Peyer's patch (tissue), 4 donors: ENCODE measurements around the gene ASCL5.

ENCODE experiments used
- POLR2A ChIP-seq, 2 donors: fragments of 450-650 bp; IDR thresholded peaks; one replicate each; pipeline ENCODE4 v1.5.1; 2017; ENCODE audit warnings: antibody characterized with exemption in 2 of 2, mild to moderate bottlenecking in 2 of 2, moderate library complexity in 2 of 2
- TF ChIP-seq, protein P1 (sequence below), 6 experiments: fragments of 450-650 bp in 4 of 6; fragments of 200-600 bp in 2 of 6; sonication (generic) in 1 of 6; IDR thresholded peaks; one replicate each; pipeline ENCODE4 v1.5.1; 2017 to 2019; ENCODE audit warnings: antibody characterized with exemption in 6 of 6, mild to moderate bottlenecking in 3 of 6, moderate library complexity in 1 of 6

DNA sequence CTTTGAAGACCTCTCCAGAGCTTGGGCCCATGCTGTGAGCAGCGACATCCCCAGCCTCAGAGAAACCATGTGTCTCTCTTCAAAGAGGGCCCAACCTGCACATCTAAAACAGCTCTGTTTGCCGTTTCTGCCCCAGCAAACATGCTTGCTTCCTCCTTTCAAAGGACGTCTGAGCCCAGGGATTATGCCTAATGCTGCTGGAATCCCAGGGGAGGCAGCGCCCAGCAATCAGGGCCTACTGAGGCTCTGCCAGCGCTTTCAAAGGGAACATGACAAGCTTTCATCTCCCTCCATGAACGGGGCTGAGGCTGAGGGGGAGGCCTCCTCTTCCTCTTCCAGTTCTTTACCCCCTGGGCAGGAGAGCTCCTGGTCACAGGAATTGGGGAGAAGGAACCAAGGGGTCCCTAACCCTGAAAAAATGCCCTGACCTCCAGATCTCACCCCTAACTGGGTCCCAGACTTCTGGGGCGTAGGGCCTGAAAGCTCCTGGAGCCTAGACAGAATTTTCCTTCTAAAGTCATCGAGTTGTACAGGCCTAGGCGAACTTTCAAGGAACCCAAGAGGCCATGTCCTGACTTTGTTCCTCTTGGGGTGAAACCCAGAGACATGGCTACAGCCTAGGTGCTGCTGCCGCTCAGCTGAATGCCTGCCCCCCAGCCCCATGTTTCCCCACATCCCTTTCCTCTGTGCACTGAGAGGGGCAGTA, 13.4 kb upstream of the ASCL5 start:
- no peak for TF ChIP-seq POLR2A (IDR thresholded peaks at IDR 0.05)
- TF ChIP-seq, protein P1, sequence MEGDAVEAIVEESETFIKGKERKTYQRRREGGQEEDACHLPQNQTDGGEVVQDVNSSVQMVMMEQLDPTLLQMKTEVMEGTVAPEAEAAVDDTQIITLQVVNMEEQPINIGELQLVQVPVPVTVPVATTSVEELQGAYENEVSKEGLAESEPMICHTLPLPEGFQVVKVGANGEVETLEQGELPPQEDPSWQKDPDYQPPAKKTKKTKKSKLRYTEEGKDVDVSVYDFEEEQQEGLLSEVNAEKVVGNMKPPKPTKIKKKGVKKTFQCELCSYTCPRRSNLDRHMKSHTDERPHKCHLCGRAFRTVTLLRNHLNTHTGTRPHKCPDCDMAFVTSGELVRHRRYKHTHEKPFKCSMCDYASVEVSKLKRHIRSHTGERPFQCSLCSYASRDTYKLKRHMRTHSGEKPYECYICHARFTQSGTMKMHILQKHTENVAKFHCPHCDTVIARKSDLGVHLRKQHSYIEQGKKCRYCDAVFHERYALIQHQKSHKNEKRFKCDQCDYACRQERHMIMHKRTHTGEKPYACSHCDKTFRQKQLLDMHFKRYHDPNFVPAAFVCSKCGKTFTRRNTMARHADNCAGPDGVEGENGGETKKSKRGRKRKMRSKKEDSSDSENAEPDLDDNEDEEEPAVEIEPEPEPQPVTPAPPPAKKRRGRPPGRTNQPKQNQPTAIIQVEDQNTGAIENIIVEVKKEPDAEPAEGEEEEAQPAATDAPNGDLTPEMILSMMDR (IDR thresholded peaks at IDR 0.05), result no peak
